ENCODE measurements around the gene USP40. TPM values are rescaled to one million over a fixed set of nuclear protein-coding genes. Genes with fewer than 3 reads are reported as not detected.

Gene USP40
- polyA plus RNA-seq, 3 donors: 45.9 to 64.2 (median 48.7) TPM

GRCh38 chr2:233453111-233453915 is 113.3 kb downstream of the USP40 start:
- DNase-seq (ENCODE audit: extremely low read depth in 1 of 11, low read depth in 9 of 11, low spot score in 4 of 11): no peak

- DNase-seq (ENCODE audit: extremely low read depth in 1 of 11, low read depth in 9 of 11, low spot score in 4 of 11): no peak
Measured at GRCh38 chr2:233451950-233452349, 114.6 kb downstream of the USP40 start.

DNA sequence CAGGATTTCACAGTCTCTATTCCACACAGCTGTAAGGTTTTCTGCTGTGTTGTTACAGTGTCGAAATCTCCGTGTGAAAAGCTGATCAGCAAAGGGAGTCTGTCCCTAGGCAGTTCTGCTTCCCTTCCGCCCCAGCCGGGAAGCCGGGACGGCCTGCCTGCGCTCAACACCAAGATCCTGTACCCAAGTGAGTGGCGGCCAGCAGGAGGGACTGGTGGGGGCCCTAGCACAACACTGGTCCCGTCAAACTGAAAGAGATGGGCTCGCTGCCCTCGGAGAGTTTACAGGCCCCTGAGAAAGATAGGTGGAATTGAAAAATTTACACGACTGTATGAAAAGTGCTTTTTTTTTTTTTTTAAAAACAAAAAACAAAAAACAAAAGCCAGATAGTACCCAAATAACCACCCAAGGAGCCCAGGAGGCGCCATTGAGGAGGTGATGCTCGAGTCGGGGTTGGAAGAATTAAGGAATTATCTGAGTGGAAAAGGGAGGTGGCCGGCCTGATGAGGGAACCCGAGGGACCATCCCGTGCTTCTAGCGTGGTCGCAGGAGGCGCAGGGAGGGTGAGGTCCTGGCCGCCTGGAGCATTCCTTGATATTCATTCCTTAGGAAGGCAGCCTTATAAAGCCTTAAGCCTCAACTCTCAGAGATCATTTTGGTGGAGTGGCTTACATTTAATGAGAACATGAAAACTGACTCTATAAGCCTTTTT is 115.6 kb downstream of the USP40 start:
- DNase-seq (ENCODE audit: extremely low read depth in 1 of 11, low read depth in 9 of 11, low spot score in 4 of 11): no peak

DNA sequence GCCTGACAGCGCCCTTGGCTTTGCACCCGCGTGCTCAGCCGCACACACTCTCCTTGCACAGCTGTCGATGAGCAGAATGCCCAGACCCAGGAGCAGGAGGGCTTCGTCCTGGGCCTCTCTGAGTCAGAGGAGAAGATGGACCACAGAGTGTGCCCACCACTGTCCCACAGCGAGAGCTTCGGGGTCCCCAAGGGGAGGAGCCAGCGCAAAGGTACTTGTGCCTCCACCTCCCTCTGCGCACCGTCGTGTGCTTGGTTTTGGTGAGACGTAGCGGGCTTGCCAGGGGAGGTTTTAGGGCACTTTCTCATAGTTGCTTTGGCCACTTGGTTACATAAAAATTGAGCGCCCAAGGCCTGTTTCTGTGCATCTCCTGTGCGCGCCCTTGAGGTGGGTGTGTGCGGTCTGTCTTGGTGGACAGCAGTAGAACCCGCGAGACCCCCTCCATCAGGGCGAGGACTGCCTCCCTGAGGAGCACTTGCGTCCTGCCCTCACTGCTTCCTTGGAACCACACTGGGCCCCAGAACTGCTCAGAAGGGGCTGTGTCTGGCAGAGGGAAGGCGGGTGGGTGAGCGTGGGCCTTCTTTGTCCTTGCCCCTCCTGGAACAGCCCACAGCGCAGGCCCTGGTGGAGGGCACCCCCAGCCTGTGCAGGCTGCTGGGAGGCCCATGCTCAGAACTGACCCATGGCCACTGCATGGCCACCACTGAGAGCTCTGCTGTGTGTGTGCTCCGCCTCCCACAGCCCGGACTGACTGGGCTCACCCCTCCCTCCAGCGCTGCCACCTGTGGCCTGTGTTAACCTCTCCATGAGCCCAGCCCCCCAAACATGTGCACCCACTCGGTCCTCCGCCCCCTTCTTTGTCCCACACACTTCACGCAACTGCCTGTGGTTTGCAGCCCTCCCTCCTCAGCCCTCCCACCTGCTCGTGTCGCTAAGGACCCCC is 116.4 kb downstream of the USP40 start:
- no peak for DNase-seq (ENCODE audit: extremely low read depth in 1 of 11, low read depth in 9 of 11, low spot score in 4 of 11)

DNA sequence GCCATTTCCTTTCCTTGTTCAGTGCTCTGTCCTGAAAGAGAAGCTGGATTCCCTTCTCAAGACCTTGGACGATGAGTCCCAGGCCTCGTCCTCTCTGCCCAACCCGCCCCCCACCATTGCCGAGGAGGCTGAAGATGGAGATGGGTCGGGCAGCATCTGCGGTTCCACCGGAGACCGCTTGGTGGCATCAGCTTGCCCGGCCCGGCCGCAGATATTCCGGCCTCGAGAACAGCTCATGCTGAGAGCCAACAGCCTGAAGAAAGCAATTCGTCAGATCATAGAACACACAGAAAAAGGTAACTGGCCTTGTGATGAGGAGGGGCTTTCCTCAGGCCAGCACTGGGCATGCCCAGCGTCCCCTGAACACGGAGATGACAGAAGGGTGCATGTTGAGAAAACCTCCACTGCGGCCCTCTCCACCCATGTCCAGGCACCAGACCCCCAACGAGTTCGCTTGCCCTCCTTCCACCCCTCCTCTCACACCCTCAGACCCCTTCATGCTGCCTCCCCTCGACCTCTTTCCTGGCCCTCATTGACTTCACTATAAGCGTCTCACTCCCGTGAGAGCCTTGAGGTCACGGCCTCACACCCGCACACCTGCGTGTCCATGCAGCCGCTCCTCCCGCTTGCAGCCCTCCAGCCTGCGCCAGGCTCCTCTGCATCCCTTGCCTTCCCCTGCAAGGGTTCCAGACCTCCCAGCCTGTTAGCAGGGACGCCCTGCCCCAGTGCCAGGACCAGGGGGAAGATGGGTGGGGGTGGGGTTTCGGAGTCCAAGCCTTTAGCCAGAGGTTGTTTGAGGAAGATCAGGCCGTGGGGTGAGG is 117.3 kb downstream of the USP40 start:
- peak in 3 of 11 donors; percentile 17 to 40 (median 36) for DNase-seq (ENCODE audit: extremely low read depth in 1 of 11, low read depth in 9 of 11, low spot score in 4 of 11)

- DNase-seq (ENCODE audit: extremely low read depth in 1 of 11, low read depth in 9 of 11, low spot score in 4 of 11): no peak
Measured at GRCh38 chr2:233448575-233448974, 118.0 kb downstream of the USP40 start.

- DNase-seq (ENCODE audit: extremely low read depth in 1 of 11, low read depth in 9 of 11, low spot score in 4 of 11): no peak
Measured at GRCh38 chr2:233448220-233448559, 118.4 kb downstream of the USP40 start.

DNA sequence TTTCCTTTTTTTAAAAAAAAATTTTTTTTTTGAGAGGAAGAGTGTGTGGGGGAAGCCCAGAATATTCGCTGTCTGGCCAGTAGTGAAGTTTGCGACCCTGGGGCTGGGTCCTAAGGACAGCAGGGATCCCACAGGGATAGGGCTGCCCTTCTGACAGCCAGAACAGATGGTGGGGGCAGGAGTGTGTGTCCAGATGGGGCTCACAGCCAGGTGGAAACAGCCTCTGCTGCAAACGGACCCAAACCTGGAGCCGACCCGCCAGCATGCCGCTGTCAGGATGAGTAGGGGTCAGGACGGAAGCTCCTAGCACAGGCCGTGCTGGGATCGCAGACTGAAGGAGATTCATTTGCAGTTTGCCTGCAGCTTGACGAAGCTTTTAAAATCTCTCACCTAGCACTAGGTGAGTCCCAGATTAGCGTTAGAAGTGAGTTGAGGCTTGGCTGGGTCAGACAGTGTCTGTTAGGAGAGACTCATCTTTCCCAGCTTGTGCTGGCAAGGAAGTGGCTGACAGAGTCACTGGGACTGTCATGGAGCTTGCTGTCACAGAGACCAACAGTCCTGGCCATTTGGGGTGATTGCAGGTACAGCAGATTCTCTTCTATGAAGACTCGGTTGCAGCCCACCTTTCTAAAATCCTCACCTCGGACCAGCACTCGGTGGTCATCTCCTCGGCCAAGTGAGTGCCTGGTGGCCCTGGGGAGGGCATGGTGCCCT is 118.9 kb downstream of the USP40 start:
- DNase-seq (ENCODE audit: extremely low read depth in 1 of 11, low read depth in 9 of 11, low spot score in 4 of 11): no peak

DNA sequence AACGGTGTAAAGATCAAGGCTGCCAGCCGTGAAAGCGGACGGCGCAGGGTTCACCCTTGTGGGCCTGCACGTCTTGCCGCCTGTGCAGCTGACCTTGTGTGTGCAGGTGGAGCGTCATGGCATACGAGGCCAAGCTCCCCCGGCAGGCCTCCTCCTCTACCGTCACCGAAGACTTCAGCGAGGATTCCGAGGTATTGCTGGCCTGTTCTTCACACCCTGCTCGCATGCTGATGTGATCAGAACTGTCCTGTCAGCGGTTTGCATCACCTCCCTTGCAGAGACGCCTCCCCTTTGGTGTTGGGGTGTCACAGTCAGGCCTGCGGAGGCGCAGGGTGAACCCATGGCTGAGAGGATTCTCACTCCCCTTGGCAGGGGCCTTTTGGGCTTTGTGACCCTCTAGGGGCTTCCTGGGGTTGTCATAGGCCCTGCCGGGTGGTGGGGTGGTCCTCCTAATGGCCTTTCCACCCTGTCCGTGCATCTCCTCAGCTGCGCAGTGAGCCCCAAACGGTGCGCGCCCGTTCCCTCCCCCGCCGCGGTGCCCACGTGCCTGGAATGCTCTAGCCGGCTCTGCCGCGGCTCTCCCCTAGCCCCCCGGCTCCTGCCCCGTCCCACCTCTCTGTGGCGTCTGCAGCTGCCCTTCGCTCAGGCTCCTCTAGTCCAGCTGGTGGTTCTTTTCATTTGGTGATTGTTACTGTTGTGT is 119.8 kb downstream of the USP40 start:
- no peak for DNase-seq (ENCODE audit: extremely low read depth in 1 of 11, low read depth in 9 of 11, low spot score in 4 of 11)

DNA sequence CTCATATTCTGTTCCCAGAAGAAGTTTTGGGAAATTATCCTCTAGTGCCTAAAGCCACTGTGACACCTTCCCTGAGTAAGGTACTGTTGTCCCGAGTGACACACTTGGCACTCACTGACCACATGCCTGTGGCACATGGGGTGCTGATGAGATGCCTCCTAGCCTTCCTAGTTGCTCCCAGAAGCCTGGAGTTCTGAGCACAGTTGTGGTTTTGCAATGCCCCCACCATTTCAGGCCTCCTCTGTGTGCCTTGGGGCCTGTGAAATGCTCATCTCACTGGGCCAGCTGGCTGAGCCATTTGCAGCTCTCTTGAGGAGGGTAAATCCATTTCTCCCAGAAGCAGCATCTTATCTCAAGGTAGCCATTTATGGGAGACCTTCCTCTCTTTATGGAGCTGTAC is 120.5 kb downstream of the USP40 start:
- no peak for DNase-seq (ENCODE audit: extremely low read depth in 1 of 11, low read depth in 9 of 11, low spot score in 4 of 11)

- no peak for DNase-seq (ENCODE audit: extremely low read depth in 1 of 11, low read depth in 9 of 11, low spot score in 4 of 11)
Measured at GRCh38 chr2:233445152-233445830, 121.3 kb downstream of the USP40 start.

- DNase-seq (ENCODE audit: extremely low read depth in 1 of 11, low read depth in 9 of 11, low spot score in 4 of 11): no peak
Measured at GRCh38 chr2:233444501-233444900, 122.1 kb downstream of the USP40 start.

- peak; percentile 38 to 74 (median 54) for DNase-seq (ENCODE audit: extremely low read depth in 1 of 11, low read depth in 9 of 11, low spot score in 4 of 11)
Measured at GRCh38 chr2:233443511-233444183, 122.9 kb downstream of the USP40 start.

GRCh38 chr2:233442028-233442310 is 124.6 kb downstream of the USP40 start:
- DNase-seq (ENCODE audit: extremely low read depth in 1 of 11, low read depth in 9 of 11, low spot score in 4 of 11): no peak

DNA sequence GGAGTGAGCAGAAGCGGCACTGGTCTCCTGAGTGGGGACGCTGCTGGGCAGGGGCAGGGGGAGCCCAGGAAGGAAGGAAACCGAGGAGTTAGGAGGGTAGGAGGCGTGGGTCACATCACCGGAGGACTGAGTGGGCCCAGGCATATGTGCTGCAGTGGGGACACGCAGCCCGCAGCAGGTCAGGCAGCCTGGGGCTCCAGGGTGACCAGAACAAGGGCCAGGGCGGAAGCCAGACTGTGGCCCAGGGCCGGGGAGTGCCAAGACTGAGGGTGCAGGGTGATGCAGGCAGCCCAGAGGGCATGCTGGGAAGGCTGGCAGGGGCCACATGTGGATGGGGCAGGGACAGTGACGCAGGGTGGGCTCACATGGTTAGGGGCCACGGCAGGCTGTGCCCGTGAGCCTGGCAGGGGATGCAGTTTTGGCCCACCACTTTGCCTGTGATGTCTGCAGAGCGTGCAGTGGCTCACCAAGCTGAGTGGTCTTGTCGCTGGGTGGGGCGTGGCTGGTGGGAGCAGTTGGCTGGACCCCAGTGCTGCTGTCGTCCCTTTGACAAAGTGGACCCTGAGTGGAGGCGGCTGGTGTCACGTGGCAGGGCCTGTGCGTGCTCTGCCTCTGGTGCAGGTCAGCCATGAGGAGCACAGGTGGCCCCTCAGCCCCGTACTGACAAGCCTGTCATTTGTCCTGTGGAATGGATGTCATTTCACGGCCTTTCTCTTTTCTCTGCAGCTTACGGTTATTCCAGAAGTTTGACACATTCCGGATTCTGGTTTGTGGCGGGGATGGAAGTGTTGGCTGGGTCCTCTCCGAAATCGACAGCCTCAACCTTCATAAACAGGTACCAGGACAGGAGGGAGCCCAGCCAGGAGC is 125.2 kb downstream of the USP40 start:
- DNase-seq (ENCODE audit: extremely low read depth in 1 of 11, low read depth in 9 of 11, low spot score in 4 of 11): no peak

DNA sequence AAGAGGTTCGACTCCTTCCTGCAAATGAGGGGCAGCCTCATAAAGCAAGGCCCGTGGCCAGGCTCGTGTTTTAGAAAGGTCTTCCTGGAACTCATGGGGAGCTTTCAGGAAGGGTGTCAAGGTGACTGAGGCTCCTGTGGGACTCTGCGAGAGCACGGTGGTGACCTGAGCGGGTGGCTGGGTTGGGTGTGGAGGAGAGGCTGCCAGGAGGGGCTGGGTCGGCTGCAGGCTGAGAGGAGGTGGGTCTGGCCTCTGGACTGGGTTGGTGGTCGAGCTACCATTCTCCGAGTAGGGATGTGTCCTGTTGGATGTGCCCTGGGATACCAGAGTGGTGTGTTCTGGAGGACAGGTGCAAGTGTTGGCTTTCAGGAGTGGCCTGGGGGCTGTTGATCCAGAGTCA is 125.9 kb downstream of the USP40 start:
- DNase-seq (ENCODE audit: extremely low read depth in 1 of 11, low read depth in 9 of 11, low spot score in 4 of 11): no peak

Measured in renal cortex interstitium (tissue), 11 donors.